OCI-M2 (cell line): Measurements from ENCODE around the gene HMCN2.
"Not testable (repeated sequence)": the region's sequence is repeated elsewhere in the genome, so short reads cannot be mapped to it uniquely, and the experiment has no call there.

Experiments
- DNase-seq: peaks from one replicate; lab custom pipeline; 2025; ENCODE audit not compliant: unreplicated experiment; lab: John Stamatoyannopoulos, UW

HMCN2 gene

GRCh38 chr9:130427326-130427725 lies 161.8 kb downstream of the HMCN2 start:
- DNase-seq: no peak

- DNase-seq: no peak
These were observed 162.6 kb downstream of the HMCN2 start for GRCh38 chr9:130428086-130428665.

DNA sequence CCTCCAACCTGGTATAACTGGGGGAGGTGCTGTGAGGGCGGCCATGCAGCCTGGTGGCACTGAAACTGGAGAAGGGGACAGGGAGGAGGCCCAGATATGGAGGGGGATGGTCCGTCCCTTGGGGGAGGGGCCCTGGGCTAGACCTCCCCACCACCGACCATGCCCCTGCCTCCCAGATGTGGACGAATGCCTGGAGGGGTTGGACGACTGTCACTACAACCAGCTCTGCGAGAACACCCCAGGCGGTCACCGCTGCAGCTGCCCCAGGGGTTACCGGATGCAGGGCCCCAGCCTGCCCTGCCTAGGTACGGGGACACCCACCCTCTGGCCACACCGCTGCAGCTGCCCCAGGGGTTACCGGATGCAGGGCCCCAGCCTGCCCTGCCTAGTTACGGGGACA lies 163.8 kb downstream of the HMCN2 start:
- no peak for DNase-seq

GRCh38 chr9:130429831-130430230 lies 164.3 kb downstream of the HMCN2 start:
- no peak for DNase-seq

DNA sequence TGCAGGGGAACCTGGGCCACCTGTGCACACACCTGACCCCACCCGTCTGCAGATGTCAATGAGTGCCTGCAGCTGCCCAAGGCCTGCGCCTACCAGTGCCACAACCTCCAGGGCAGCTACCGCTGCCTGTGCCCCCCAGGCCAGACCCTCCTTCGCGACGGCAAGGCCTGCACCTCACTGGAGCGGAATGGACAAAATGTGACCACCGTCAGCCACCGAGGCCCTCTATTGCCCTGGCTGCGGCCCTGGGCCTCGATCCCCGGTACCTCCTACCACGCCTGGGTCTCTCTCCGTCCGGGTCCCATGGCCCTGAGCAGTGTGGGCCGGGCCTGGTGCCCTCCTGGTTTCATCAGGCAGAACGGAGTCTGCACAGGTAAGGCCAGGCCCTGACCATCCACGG lies 164.7 kb downstream of the HMCN2 start:
- no peak for DNase-seq

- no peak for DNase-seq
These were observed 165.4 kb downstream of the HMCN2 start for GRCh38 chr9:130430734-130431535.

- no peak for DNase-seq
These were observed 166.2 kb downstream of the HMCN2 start for GRCh38 chr9:130431536-130432303.

DNA sequence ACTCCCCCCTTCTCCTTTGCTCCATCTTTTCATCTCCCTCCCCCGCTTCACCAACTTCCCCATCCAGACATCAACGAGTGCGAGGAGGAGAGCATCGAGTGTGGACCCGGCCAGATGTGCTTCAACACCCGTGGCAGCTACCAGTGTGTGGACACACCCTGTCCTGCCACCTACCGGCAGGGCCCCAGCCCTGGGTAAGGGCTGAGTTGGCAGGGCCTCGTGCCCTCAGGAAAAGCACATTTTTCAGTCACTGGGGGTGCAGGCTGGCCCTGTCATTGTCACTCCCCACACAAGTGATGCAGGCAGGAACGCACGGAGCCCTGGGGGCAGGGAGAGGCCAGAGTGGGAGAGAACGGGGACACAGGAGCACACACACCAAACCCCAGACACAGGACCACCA lies 166.8 kb downstream of the HMCN2 start:
- DNase-seq: no peak

DNA sequence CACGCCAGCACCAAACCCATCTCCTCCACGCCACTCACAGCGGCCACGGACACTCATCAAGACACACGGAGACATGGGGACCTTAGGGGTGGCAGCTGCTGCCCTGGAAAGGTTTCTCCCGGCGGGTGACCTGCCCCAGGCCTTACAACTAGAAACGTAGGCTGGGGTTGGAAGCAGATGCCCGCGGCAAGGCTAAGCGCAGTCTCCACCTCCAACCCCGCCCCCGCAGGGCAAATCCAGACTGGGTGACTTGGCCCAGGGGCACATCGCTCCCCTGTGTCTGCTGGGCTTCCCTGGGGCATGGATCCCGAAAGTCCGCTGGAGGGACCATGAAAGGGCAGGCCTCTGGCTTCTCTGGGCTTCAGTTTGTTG lies 167.2 kb downstream of the HMCN2 start:
- DNase-seq: no peak

GRCh38 chr9:130433168-130433946 lies 167.8 kb downstream of the HMCN2 start:
- DNase-seq: no peak

- no peak for DNase-seq
These were observed 168.3 kb downstream of the HMCN2 start for GRCh38 chr9:130433947-130434262.

GRCh38 chr9:130434656-130435055 lies 169.1 kb downstream of the HMCN2 start:
- DNase-seq: not testable (repeated sequence)

- DNase-seq: no peak
These were observed 171.6 kb downstream of the HMCN2 start for GRCh38 chr9:130437011-130437789.

GRCh38 chr9:130438382-130438981 lies 172.9 kb downstream of the HMCN2 start:
- no peak for DNase-seq

- no peak for DNase-seq
These were observed 175.5 kb downstream of the HMCN2 start for GRCh38 chr9:130441031-130441430.

GRCh38 chr9:130442746-130443455 lies 177.3 kb downstream of the HMCN2 start:
- DNase-seq: no peak

DNA sequence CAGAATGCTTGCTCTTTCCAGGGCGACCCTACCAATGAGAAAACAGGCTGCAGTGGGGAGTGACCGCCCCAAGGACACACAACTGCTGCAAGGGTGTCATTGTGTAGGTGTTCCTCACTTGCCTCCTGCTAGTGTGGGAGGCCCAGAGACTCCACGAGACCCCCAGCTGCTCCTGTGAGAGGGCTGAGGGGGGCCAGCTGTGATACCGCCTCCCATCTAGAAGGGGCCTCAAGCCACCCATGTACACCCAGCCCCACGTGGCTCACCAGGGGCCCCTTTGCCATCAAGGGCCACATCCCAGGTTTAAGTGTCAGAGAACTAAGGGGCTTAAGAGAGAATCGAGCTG lies 177.9 kb downstream of the HMCN2 start:
- no peak for DNase-seq

- DNase-seq: no peak
These were observed 178.4 kb downstream of the HMCN2 start for GRCh38 chr9:130443840-130444492.

DNA sequence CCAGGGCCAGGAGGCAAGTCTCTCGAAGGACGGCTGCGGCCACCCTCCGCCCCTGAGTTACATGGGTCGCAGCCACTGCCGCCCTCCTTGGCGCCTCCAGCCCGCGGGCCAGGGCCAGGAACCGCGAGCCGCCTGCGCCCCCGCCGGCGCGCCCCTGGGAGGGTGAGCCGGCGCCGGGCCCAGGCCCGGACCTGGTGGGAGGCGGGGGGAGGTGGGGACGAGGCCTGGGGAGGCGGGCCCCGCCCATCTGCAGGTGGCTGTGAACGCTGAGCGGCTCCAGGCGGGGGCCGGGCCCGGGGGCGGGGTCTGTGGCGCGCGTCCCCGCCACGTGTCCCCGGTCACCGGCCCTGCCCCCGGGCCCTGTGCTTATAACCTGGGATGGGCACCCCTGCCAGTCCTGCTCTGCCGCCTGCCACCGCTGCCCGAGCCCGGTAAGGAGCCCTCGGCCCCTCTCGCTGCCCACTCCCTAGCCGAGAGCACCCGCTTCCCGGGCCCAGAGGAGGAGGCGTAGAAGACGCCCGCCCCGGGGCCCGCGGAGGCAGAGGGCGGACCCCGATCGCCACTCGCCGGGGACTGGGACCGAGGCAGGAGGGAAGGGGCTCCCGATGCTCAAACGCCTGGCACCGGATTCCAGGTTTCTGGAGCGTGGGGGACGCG lies 179.1 kb downstream of the HMCN2 start, which contains the start of gene ASS1:
TSS of gene ASS1 (plus strand) at position 397 of the 657 bp plus-strand sequence. CDS start 7,268 bp downstream, outside the sequence.
- no peak for DNase-seq
